Subcutaneous adipose tissue (tissue), 4 donors: ENCODE data around the gene PCDHGC3. TPM values are rescaled to one million over a fixed set of nuclear protein-coding genes. Genes with fewer than 3 reads are reported as not detected.

Source experiments
- CTCF ChIP-seq: fragments of 450-650 bp; IDR thresholded peaks from one replicate; pipeline ENCODE4 v1.5.1; 2016; ENCODE audit warnings: low read depth, mild to moderate bottlenecking, control low read depth, antibody characterized with exemption, moderate library complexity
- total RNA-seq, 4 donors: library from RNA; depleted of rRNA; stranded (reverse); fragments of >200 nt; gene quantifications; one replicate each; pipeline ENCODE4 v1.1.0, GENCODE V29; 2016

Gene PCDHGC3
- total RNA-seq, 4 donors from 2014 or later = 16.5 to 35.4 (median 30.4) TPM

- no peak for TF ChIP-seq CTCF
Measured at GRCh38 chr5:141515141-141515540, 39.4 kb downstream of the PCDHGC3 start.

GRCh38 chr5:141515946-141516671 lies 40.3 kb downstream of the PCDHGC3 start:
- TF ChIP-seq CTCF = no peak

DNA sequence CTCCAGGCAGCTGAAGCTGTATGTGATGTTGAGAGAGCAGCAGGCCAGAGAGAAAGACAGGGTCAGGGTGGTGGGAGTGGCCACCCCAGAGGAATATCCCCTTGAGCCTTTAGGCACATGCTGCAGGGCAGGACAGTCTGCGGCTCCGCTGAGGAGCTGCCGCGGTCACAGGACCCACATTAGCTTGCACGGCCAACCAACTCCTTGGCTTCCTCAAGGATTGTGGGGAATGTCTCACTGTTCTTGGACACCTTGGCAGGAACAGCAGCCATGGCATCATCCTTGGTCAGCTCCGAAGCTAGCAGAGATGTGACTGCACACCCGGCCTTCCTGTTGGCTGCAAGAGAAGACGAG lies 40.9 kb downstream of the PCDHGC3 start:
- TF ChIP-seq CTCF = no peak

DNA sequence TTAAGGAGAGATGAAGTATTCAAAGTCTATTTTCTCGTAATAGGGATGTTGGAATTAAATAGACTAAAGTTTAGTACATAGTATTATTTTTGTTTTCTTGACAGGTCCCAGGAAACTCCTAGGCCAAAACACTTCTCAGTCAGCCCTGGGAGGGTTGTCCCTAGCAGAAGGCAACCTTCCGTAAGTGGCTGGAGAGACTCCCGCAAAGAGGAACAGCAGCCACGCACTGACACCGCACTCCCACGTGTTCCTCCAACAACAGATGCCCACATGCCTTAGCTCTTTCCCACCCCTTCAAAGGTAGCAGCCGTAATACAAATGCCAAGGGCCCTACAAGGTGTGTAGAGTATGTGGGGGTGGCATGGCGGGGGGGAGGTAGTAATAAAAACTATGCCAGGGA lies 41.5 kb downstream of the PCDHGC3 start:
- TF ChIP-seq CTCF = no peak

- TF ChIP-seq CTCF = no peak
Measured at GRCh38 chr5:141517880-141518617, 42.3 kb downstream of the PCDHGC3 start.

DNA sequence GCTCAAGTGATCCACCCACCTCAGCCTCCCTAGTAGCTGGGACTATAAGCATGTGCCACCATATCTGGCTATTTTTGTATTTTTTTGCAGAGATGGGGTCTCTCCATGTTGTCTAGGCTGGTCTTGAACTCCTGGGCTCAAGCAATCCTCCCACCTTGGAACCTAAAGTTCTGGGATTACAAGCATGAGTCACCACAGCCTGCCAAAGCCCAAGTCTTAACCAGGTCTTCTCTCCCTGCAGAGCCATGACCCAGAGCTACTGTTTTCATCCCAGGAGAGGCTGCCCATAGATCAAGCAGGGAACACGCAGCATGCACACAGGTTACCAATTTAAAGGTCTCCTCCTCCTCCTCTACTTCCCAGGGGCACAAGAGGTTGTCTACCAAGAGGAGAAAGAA lies 42.9 kb downstream of the PCDHGC3 start:
- no peak for TF ChIP-seq CTCF
